Measurements from ENCODE around the gene YTHDF2.

DNA sequence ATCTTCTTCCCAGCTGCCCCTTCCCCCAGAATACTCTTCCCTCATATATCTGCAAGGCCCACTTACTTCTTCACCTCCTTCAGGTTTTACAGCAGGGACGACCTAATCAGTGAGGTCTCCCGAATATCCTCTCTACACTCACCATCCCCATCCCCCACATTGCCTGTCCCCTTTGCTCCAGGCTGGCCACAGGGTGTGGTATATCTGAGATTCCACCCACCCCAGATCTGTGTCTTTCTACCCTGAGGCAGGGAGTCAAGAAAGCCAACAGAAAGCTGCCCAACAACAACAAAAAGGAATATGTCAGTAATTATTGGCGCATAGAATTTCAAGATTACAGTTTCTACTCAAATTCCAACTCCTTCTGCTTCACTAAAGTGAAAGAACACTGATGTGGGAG is 45.3 kb downstream of the YTHDF2 start:
- TF ChIP-seq, protein P1, sequence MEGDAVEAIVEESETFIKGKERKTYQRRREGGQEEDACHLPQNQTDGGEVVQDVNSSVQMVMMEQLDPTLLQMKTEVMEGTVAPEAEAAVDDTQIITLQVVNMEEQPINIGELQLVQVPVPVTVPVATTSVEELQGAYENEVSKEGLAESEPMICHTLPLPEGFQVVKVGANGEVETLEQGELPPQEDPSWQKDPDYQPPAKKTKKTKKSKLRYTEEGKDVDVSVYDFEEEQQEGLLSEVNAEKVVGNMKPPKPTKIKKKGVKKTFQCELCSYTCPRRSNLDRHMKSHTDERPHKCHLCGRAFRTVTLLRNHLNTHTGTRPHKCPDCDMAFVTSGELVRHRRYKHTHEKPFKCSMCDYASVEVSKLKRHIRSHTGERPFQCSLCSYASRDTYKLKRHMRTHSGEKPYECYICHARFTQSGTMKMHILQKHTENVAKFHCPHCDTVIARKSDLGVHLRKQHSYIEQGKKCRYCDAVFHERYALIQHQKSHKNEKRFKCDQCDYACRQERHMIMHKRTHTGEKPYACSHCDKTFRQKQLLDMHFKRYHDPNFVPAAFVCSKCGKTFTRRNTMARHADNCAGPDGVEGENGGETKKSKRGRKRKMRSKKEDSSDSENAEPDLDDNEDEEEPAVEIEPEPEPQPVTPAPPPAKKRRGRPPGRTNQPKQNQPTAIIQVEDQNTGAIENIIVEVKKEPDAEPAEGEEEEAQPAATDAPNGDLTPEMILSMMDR (IDR thresholded peaks at IDR 0.05 in 4 of 5, conservative IDR thresholded peaks at IDR 0.05 in 1 of 5) = no peak
- no peak for TF ChIP-seq POLR2A (IDR thresholded peaks at IDR 0.05)

All from gastrocnemius medialis (tissue), 4 donors.